Putamen (tissue), 1 donor: ENCODE measurements around the gene MYBPC2.

Source experiments
- DNase-seq: peaks from one replicate; pipeline ENCODE4 v3.0.0-alpha.2; 2016; ENCODE audit warnings: low spot score

Gene MYBPC2

GRCh38 chr19:50481351-50482149 is 48.9 kb downstream of the MYBPC2 start:
- DNase-seq, result no peak

GRCh38 chr19:50482271-50482855 is 49.7 kb downstream of the MYBPC2 start:
- DNase-seq, result no peak

GRCh38 chr19:50482916-50483315 is 50.2 kb downstream of the MYBPC2 start:
- DNase-seq, result no peak

GRCh38 chr19:50485284-50485955 is 52.7 kb downstream of the MYBPC2 start:
- no peak for DNase-seq

GRCh38 chr19:50486823-50487515 is 54.3 kb downstream of the MYBPC2 start:
- DNase-seq, result no peak

GRCh38 chr19:50488389-50489194 is 55.9 kb downstream of the MYBPC2 start:
- DNase-seq, result no peak

GRCh38 chr19:50489461-50490011 is 56.8 kb downstream of the MYBPC2 start:
- DNase-seq, result no peak

GRCh38 chr19:50490411-50490811 is 57.7 kb downstream of the MYBPC2 start:
- DNase-seq, result no peak

GRCh38 chr19:50490991-50491472 is 58.3 kb downstream of the MYBPC2 start:
- DNase-seq, result no peak

GRCh38 chr19:50492303-50493052 is 59.8 kb downstream of the MYBPC2 start:
- DNase-seq, result no peak

GRCh38 chr19:50493171-50493570 is 60.5 kb downstream of the MYBPC2 start:
- DNase-seq, result no peak

- no peak for DNase-seq
Observed at GRCh38 chr19:50494186-50495019, 61.7 kb downstream of the MYBPC2 start.

GRCh38 chr19:50495020-50495531 is 62.4 kb downstream of the MYBPC2 start:
- no peak for DNase-seq

GRCh38 chr19:50496189-50497021 is 63.7 kb downstream of the MYBPC2 start:
- peak; percentile 97 for DNase-seq

GRCh38 chr19:50497022-50497405 is 64.3 kb downstream of the MYBPC2 start:
- DNase-seq, result no peak

GRCh38 chr19:50498219-50499056 is 65.7 kb downstream of the MYBPC2 start:
- no peak for DNase-seq

- DNase-seq, result no peak
Observed at GRCh38 chr19:50500060-50500752, 67.5 kb downstream of the MYBPC2 start.
